Measurements from ENCODE around the gene PDZD7.

Gene PDZD7

GRCh38 chr10:101022967-101023705 is 7.8 kb downstream of the PDZD7 start:
- TF ChIP-seq CTCF (IDR thresholded peaks at IDR 0.05; ENCODE audit: control insufficient read depth, extremely low read depth, insufficient read depth) = no peak
- H3K4me3 ChIP-seq (ENCODE audit: low read depth, low read length) = no peak overlapping the region
- no peak for DNase-seq (ENCODE audit: low read depth)

- DNase-seq (ENCODE audit: low read depth) = no peak
- TF ChIP-seq CTCF (IDR thresholded peaks at IDR 0.05; ENCODE audit: control insufficient read depth, extremely low read depth, insufficient read depth) = no peak
- H3K4me3 ChIP-seq (ENCODE audit: low read depth, low read length) = no peak overlapping the region
Measured at GRCh38 chr10:101021692-101022251, 9.2 kb downstream of the PDZD7 start.

- H3K4me3 ChIP-seq (ENCODE audit: low read depth, low read length) = no peak overlapping the region
- no peak for DNase-seq (ENCODE audit: low read depth)
- no peak for TF ChIP-seq CTCF (IDR thresholded peaks at IDR 0.05; ENCODE audit: control insufficient read depth, extremely low read depth, insufficient read depth)
Measured at GRCh38 chr10:101021239-101021638, 9.7 kb downstream of the PDZD7 start.

GRCh38 chr10:101020427-101021075 is 10.4 kb downstream of the PDZD7 start:
- no peak for DNase-seq (ENCODE audit: low read depth)
- no peak overlapping the region for H3K4me3 ChIP-seq (ENCODE audit: low read depth, low read length)
- no peak for TF ChIP-seq CTCF (IDR thresholded peaks at IDR 0.05; ENCODE audit: control insufficient read depth, extremely low read depth, insufficient read depth)

GRCh38 chr10:101019440-101019703 is 11.6 kb downstream of the PDZD7 start:
- no peak for DNase-seq (ENCODE audit: low read depth)
- TF ChIP-seq CTCF (IDR thresholded peaks at IDR 0.05; ENCODE audit: control insufficient read depth, extremely low read depth, insufficient read depth) = no peak
- H3K4me3 ChIP-seq (ENCODE audit: low read depth, low read length) = no peak overlapping the region

- peak; percentile 57 for TF ChIP-seq CTCF (IDR thresholded peaks at IDR 0.05; ENCODE audit: control insufficient read depth, extremely low read depth, insufficient read depth)
- no peak for DNase-seq (ENCODE audit: low read depth)
- H3K4me3 ChIP-seq (ENCODE audit: low read depth, low read length) = no peak overlapping the region
Measured at GRCh38 chr10:101018600-101019439, 12.1 kb downstream of the PDZD7 start.
